ENCODE data around the gene CLCN4.

DNA sequence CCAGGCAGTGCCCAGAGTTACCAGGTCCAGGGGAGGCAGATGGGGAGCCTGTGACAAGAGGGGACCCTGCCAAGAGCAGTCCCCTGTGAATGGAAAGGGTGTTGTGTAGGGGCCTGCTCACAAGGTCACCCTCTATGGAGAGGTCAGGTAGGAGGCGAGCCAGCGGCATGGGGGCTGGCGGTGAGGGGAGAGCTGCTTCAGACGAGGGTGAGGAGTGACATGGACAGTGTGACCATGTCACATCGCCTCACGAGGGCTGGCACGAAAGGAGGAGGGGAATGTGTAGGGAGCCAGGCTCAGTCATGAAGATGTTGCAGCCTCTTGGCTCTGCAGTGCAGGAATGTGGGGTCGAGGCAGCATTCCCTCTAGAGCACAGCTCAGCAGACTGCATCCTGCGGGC is 29.6 kb downstream of the CLCN4 start:
- TF ChIP-seq EP300 (IDR thresholded peaks at IDR 0.05): no peak
- TF ChIP-seq POLR2A (IDR thresholded peaks at IDR 0.05): no peak
- TF ChIP-seq, protein P1, sequence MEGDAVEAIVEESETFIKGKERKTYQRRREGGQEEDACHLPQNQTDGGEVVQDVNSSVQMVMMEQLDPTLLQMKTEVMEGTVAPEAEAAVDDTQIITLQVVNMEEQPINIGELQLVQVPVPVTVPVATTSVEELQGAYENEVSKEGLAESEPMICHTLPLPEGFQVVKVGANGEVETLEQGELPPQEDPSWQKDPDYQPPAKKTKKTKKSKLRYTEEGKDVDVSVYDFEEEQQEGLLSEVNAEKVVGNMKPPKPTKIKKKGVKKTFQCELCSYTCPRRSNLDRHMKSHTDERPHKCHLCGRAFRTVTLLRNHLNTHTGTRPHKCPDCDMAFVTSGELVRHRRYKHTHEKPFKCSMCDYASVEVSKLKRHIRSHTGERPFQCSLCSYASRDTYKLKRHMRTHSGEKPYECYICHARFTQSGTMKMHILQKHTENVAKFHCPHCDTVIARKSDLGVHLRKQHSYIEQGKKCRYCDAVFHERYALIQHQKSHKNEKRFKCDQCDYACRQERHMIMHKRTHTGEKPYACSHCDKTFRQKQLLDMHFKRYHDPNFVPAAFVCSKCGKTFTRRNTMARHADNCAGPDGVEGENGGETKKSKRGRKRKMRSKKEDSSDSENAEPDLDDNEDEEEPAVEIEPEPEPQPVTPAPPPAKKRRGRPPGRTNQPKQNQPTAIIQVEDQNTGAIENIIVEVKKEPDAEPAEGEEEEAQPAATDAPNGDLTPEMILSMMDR (IDR thresholded peaks at IDR 0.05): no peak

Data from stomach (tissue), 4 donors.